ENCODE data around the gene CFAP161. TPM values are rescaled to one million over a fixed set of nuclear protein-coding genes. Genes with fewer than 3 reads are reported as not detected.
A peak's percentile ranks its signal among the peaks of the same experiment; 100 is the strongest.

Gene CFAP161
- total RNA-seq, 4 donors from 2014 or later, result 0.40 to 0.57 TPM; not detected in 2

GRCh38 chr15:81166636-81167305 is 32.7 kb downstream of the CFAP161 start:
- ATAC-seq, result no peak
- H3K27me3 ChIP-seq, result no peaks in the 10 kb centered on the region
- peaks cover 0 to 10% (median 5%) of the 10 kb centered on the region in 3 donors for H3K4me1 ChIP-seq
- no peaks in the 10 kb centered on the region for H3K9me3 ChIP-seq
- TF ChIP-seq EP300 (IDR thresholded peaks at IDR 0.05) (no peak), CTCF (IDR thresholded peaks at IDR 0.05) (no peak), POLR2AphosphoS5 (IDR thresholded peaks at IDR 0.05) (no peak), POLR2A (IDR thresholded peaks at IDR 0.05) (no peak)
- WGBS, 2 donors (ENCODE audit: low coverage in 1 of 2), result 54 to 59% methylated on average over 3 of the region's 3 CpGs
- no peak overlapping the region for H3K4me3 ChIP-seq
- H3K27ac ChIP-seq, result peak overlapping the region in 3 of 4 donors; percentile 45 to 61 (median 58)
- no peaks in the 10 kb centered on the region for H3K36me3 ChIP-seq

GRCh38 chr15:81168131-81168526 is 34.1 kb downstream of the CFAP161 start:
- WGBS, 2 donors (ENCODE audit: low coverage in 1 of 2), result 86 to 88% methylated on average over 1 of the region's 2 CpGs
- ATAC-seq, result no peak
- no peak overlapping the region for H3K4me3 ChIP-seq
- H3K27me3 ChIP-seq, result no peaks in the 10 kb centered on the region
- H3K36me3 ChIP-seq, result no peaks in the 10 kb centered on the region
- peaks cover 0 to 8% (median 3%) of the 10 kb centered on the region in 3 donors for H3K4me1 ChIP-seq
- TF ChIP-seq POLR2A (IDR thresholded peaks at IDR 0.05) (no peak), EP300 (IDR thresholded peaks at IDR 0.05) (no peak), POLR2AphosphoS5 (IDR thresholded peaks at IDR 0.05) (no peak), CTCF (IDR thresholded peaks at IDR 0.05) (no peak)
- H3K27ac ChIP-seq, result no peak overlapping the region
- no peaks in the 10 kb centered on the region for H3K9me3 ChIP-seq

DNA sequence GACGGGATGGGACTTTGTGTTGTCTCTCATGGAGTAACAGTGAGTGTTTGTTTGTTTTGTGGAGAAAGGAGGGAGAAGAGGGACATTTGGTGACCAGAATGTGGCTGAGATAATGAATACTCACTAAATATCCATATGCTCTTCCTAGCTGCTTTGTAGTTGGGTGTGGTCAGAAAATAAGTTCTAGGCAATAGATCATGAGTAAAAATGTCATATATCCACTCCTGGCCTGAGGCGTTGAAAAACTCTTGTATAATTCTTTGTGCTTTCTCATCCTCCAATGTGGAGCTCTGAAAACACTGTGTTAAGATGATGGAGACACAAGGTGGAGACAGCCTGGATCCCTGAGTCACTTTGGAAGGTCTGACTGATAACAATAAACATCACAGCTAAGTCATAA is 34.6 kb downstream of the CFAP161 start:
- 57 to 79% methylated on average over 2 of the region's 2 CpGs for WGBS, 2 donors (ENCODE audit: low coverage in 1 of 2)
- ATAC-seq, result no peak
- H3K9me3 ChIP-seq, result no peaks in the 10 kb centered on the region
- no peaks in the 10 kb centered on the region for H3K36me3 ChIP-seq
- H3K27me3 ChIP-seq, result no peaks in the 10 kb centered on the region
- H3K27ac ChIP-seq, result no peak overlapping the region
- peaks cover 0 to 8% (median 3%) of the 10 kb centered on the region in 3 donors for H3K4me1 ChIP-seq
- TF ChIP-seq POLR2A (IDR thresholded peaks at IDR 0.05), result no peak
- TF ChIP-seq POLR2AphosphoS5 (IDR thresholded peaks at IDR 0.05), result no peak
- TF ChIP-seq CTCF (IDR thresholded peaks at IDR 0.05), result no peak
- TF ChIP-seq EP300 (IDR thresholded peaks at IDR 0.05), result no peak
- H3K4me3 ChIP-seq, result no peak overlapping the region

- H3K36me3 ChIP-seq, result no peaks in the 10 kb centered on the region
- ATAC-seq, result no peak
- TF ChIP-seq CTCF (IDR thresholded peaks at IDR 0.05) (no peak), EP300 (IDR thresholded peaks at IDR 0.05) (no peak), POLR2AphosphoS5 (IDR thresholded peaks at IDR 0.05) (no peak), POLR2A (IDR thresholded peaks at IDR 0.05) (no peak)
- H3K4me1 ChIP-seq, result peaks cover 0 to 8% (median 0%) of the 10 kb centered on the region in 3 donors
- H3K9me3 ChIP-seq, result no peaks in the 10 kb centered on the region
- no peaks in the 10 kb centered on the region for H3K27me3 ChIP-seq
- 26 to 52% methylated on average over 3 of the region's 3 CpGs for WGBS, 2 donors (ENCODE audit: low coverage in 1 of 2)
- H3K4me3 ChIP-seq, result no peak overlapping the region
- H3K27ac ChIP-seq, result peak overlapping the region in 1 of 4 donors; percentile 19
Measured at GRCh38 chr15:81170511-81170910, 36.4 kb downstream of the CFAP161 start.

- Histone ChIP-seq H3K36me3 (no peaks in the 10 kb centered on the region), H3K27me3 (no peaks in the 10 kb centered on the region), H3K4me3 (no peak overlapping the region), H3K4me1 (peaks cover 0 to 8% (median 0%) of the 10 kb centered on the region in 3 donors), H3K27ac (peak overlapping the region in 2 of 4 donors; percentile 12 to 19), H3K9me3 (no peaks in the 10 kb centered on the region)
- TF ChIP-seq CTCF (IDR thresholded peaks at IDR 0.05), result no peak
- no peak for TF ChIP-seq POLR2A (IDR thresholded peaks at IDR 0.05)
- no peak for TF ChIP-seq POLR2AphosphoS5 (IDR thresholded peaks at IDR 0.05)
- no peak for TF ChIP-seq EP300 (IDR thresholded peaks at IDR 0.05)
- no peak for ATAC-seq
Measured at GRCh38 chr15:81171286-81171685, 37.2 kb downstream of the CFAP161 start.

All from gastroesophageal sphincter (tissue), 4 donors.